Activated T-cell treated with anti-CD3 and anti-CD28 coated beads, Interleukin-2, amount 50 U/mL, for 72 hours (primary cell): ENCODE measurements around the gene JPH4. TPM values are rescaled to one million over a fixed set of nuclear protein-coding genes. Genes with fewer than 3 reads are reported as not detected.

Experiments used
- ATAC-seq, 2 donors: fragments of 150-1000 bp; cut with Tn5 transposase; replicated peaks in 1 of 2; 2 replicates each; pipeline ENCODE4 v1.10.0; 2021; ENCODE audit warnings: moderate library complexity in 2 of 2, mild to moderate bottlenecking in 1 of 2
- DNase-seq, 2 donors: peaks; one replicate each; pipeline ENCODE4 v3.0.0; 2021 to 2022; ENCODE audit warnings: mixed read lengths in 1 of 2
- H3K27ac Mint-ChIP-seq: one replicate; pipeline ENCODE4 v1.8.0; 2022; ENCODE audit warnings: mild to moderate bottlenecking, moderate library complexity, mixed read lengths
- H3K27me3 Mint-ChIP-seq: one replicate; pipeline ENCODE4 v1.8.0; 2022; ENCODE audit warnings: low read depth, mixed read lengths
- H3K36me3 Mint-ChIP-seq, 2 donors: one replicate each; pipeline ENCODE4 v1.8.0; 2022; ENCODE audit warnings: mixed read lengths in 2 of 2, mild to moderate bottlenecking in 1 of 2; ENCODE audit not compliant: insufficient read depth in 2 of 2
- H3K4me1 Mint-ChIP-seq: one replicate; pipeline ENCODE4 v1.8.0; 2022; ENCODE audit warnings: low read depth, mixed read lengths
- H3K4me3 Mint-ChIP-seq, 2 donors: one replicate each; pipeline ENCODE4 v1.8.0; 2022; ENCODE audit warnings: mild to moderate bottlenecking in 2 of 2, mixed read lengths in 2 of 2, moderate library complexity in 2 of 2
- H3K9me3 Mint-ChIP-seq, 2 donors: one replicate each; pipeline ENCODE4 v1.8.0; 2022; ENCODE audit warnings: mixed read lengths in 2 of 2
- total RNA-seq, 2 donors: library from RNA; stranded (reverse); gene quantifications; one replicate each; pipeline ENCODE4 v1.2.3, GENCODE V29; 2022

Gene JPH4
- total RNA-seq, 2 donors from 2014 or later: 1.2 to 1.5 TPM

DNA sequence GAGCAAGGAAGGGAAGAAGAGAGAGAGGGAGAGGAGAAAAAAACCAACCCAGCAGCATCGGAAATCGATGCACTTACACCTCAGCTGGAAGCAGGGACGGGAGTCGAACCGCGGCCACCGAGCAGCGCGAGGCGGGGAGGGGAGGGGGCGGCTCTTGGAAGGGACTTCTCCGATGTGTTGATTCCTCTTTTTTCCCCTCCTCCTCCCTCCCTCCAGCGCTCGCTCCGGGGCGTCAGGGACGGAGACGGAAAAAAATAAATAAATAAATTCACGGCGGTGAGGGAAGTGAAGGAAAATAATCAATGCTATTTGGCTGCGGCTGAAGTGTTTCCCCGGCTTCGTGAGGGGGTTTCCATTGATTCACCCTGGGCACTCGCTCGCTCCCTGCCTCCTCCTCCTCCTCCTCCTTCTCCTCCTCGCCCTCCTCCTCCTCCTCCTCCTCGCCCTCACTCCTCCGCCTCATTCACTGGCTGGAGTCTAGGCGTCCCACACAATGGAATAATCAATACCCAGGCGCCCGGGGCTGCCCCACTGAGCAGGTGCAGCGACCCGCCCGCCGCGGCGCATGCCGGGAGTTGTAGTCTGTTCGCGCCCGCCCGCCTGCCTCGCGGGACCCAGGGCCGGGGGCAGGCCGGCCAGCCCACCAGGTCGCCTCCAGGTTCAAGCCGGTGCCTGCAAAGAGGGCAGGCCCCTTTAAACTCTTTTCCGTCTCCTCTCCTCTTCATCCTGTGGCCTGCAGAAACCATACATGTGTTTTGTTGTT is 27.1 kb downstream of the JPH4 start, which contains the start of gene ZFHX2:
Gene ZFHX2, minus strand, starts transcription at position 500 of the 763 bp plus-strand sequence. CDS start 16,440 bp downstream, outside the sequence.
- Mint-ChIP-seq H3K36me3 (peaks cover 0 to 1% of the 10 kb centered on the region in 2 donors), H3K4me1 (peaks cover 15% of the 10 kb centered on the region), H3K27me3 (no peaks in the 10 kb centered on the region), H3K9me3 (no peaks in the 10 kb centered on the region), H3K4me3 (no peak within 1 kb of the TSS), H3K27ac (peak within 1 kb of the TSS; percentile 92)
- ATAC-seq (peak; percentile 75 to 78), DNase-seq (peak; percentile 80 to 84)

DNA sequence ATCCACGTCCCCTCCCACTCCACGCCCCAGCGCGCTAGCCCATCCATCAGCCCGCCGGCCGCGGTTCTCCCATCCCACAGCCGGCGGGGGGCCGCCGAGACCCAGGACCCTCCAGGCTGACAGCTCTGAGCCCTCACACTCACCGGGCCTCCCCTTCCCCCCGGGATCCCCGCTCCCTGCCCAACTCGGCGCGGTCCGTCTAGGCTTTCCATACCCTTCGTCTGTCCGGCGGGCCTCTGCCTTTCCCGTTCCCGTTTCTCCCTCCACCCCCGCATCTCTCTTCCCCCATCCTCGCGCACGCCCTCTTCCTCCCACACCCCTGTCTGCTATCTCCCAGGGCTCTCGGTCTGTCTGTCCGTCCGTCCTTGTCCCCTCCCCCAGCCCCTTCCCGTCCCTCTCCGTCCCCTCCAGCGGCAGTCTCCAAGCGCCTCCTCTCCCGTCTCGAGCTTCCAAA is 27.8 kb downstream of the JPH4 start:
- Mint-ChIP-seq H3K9me3 (no peaks in the 10 kb centered on the region), H3K4me1 (peaks cover 12% of the 10 kb centered on the region), H3K4me3 (no peak overlapping the region), H3K36me3 (peaks cover 0 to 1% of the 10 kb centered on the region in 2 donors), H3K27ac (no peak overlapping the region), H3K27me3 (no peaks in the 10 kb centered on the region)
- peak in 1 of 2 donors; percentile 0 for ATAC-seq
- no peak for DNase-seq

DNA sequence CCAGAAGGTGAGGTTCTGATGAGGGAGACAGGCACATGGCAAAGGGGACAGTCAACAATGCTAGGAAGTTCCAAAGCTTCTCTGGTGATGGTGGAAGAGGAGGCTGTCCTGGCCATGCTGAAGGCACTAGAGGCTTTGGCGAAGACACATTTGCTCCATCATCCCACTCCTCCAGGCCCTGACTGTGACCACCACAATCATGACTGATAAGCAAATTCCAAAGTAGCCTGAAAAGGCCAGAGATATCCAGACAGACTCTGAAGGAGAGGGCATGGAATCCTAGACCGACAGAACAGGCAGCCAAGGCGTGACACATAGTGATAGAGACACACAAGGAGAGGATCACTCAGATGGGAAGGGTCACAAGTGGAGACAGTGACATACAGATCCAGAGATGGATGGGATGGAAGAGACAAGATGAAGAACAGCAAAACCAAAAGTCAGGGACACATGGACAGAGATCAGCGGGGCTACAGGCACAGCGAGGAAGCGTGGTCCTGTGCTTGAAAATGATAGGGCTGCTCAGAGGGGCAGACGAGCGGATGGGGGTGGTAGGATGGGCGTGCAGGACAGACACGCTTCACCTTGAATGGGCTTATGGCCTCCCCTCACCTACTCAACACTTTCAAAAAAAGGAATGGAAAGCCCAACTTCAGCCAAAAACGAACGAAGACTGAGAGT is 28.3 kb downstream of the JPH4 start:
- H3K36me3 Mint-ChIP-seq: peaks cover 0 to 1% of the 10 kb centered on the region in 2 donors
- no peaks in the 10 kb centered on the region for H3K27me3 Mint-ChIP-seq
- no peak overlapping the region for H3K4me3 Mint-ChIP-seq
- peaks cover 9% of the 10 kb centered on the region for H3K4me1 Mint-ChIP-seq
- H3K9me3 Mint-ChIP-seq: no peaks in the 10 kb centered on the region
- H3K27ac Mint-ChIP-seq: no peak overlapping the region
- DNase-seq (no peak), ATAC-seq (no peak)

GRCh38 chr14:23548351-23549318 is 30.0 kb downstream of the JPH4 start:
- peaks cover 7% of the 10 kb centered on the region for H3K4me1 Mint-ChIP-seq
- H3K27me3 Mint-ChIP-seq: no peaks in the 10 kb centered on the region
- peaks cover 0 to 1% of the 10 kb centered on the region in 2 donors for H3K36me3 Mint-ChIP-seq

DNA sequence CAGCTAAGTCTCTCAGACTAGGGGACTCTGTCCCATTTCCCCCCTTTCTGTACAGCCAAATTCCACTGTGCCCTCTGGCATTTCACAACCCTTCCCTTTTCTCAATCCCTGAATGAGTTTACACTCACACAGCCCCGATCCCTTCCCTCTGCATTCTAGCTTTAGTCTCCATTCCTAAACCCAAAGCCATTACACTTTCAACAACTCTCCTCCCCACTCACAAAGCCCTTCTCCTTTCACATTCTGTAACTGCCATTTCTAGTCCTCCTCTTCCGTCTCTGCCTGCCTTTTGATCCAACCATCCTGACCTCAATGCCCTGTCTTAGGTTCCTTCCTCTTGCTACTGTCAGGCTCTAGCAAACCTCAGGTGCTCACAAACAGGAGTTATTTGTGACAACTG is 30.7 kb downstream of the JPH4 start:
- H3K36me3 Mint-ChIP-seq: peaks cover 0 to 1% of the 10 kb centered on the region in 2 donors
- no peak overlapping the region for H3K4me3 Mint-ChIP-seq
- no peaks in the 10 kb centered on the region for H3K9me3 Mint-ChIP-seq
- no peak for DNase-seq
- H3K4me1 Mint-ChIP-seq: peaks cover 7% of the 10 kb centered on the region
- ATAC-seq: no peak
- H3K27ac Mint-ChIP-seq: no peak overlapping the region
- no peaks in the 10 kb centered on the region for H3K27me3 Mint-ChIP-seq

More at GRCh38 chr14:23548351-23549318, 30.0 kb downstream of the JPH4 start:
- H3K9me3 Mint-ChIP-seq: no peaks in the 10 kb centered on the region
- DNase-seq (no peak), ATAC-seq (no peak)
- no peak overlapping the region for H3K4me3 Mint-ChIP-seq
- H3K27ac Mint-ChIP-seq: no peak overlapping the region

DNA sequence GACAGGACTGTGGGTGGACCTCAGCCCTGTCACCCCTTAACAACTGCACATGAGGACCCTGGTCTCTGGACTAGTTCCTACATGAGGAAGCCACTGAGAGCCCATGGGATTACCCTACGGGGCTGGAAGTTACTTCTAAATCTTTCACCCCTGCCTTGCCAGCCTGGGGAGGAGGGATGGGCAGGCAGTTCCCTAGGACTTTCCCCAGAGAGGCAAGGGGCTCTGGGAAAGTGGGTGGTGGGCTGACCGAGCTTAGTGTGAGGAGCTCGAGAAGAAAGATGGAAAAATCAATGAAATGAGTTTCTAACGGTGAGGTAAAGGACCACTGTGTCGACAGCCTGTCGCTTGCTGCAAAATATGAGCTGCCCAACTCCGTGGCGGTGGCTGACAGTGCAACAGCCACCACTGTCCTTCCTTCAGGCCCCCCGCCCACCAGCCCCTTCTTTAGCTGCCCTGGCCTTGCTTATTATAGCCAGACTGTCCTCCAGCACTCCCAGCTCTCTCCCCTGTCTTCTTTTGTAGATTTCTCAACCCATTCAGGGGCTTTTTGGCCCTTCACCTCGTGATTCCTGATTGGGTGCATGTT is 32.0 kb downstream of the JPH4 start:
- no peak for ATAC-seq

GRCh38 chr14:23545740-23546365 is 32.7 kb downstream of the JPH4 start:
- no peaks in the 10 kb centered on the region for H3K27me3 Mint-ChIP-seq
- DNase-seq (no peak), ATAC-seq (no peak)
- H3K4me3 Mint-ChIP-seq: no peak overlapping the region
- no peak overlapping the region for H3K27ac Mint-ChIP-seq
- H3K9me3 Mint-ChIP-seq: no peaks in the 10 kb centered on the region
- H3K36me3 Mint-ChIP-seq: no peaks in the 10 kb centered on the region
- no peaks in the 10 kb centered on the region for H3K4me1 Mint-ChIP-seq

More for the DNA sequence above, 32.0 kb downstream of the JPH4 start:
- Mint-ChIP-seq H3K36me3 (no peaks in the 10 kb centered on the region), H3K4me1 (no peaks in the 10 kb centered on the region), H3K9me3 (no peaks in the 10 kb centered on the region), H3K27ac (no peak overlapping the region), H3K27me3 (no peaks in the 10 kb centered on the region), H3K4me3 (no peak overlapping the region)
- DNase-seq: no peak

GRCh38 chr14:23544511-23545447 is 33.8 kb downstream of the JPH4 start:
- Mint-ChIP-seq H3K9me3 (no peaks in the 10 kb centered on the region), H3K36me3 (no peaks in the 10 kb centered on the region), H3K4me3 (no peak overlapping the region), H3K4me1 (no peaks in the 10 kb centered on the region), H3K27ac (no peak overlapping the region), H3K27me3 (no peaks in the 10 kb centered on the region)
- DNase-seq (no peak), ATAC-seq (no peak)

DNA sequence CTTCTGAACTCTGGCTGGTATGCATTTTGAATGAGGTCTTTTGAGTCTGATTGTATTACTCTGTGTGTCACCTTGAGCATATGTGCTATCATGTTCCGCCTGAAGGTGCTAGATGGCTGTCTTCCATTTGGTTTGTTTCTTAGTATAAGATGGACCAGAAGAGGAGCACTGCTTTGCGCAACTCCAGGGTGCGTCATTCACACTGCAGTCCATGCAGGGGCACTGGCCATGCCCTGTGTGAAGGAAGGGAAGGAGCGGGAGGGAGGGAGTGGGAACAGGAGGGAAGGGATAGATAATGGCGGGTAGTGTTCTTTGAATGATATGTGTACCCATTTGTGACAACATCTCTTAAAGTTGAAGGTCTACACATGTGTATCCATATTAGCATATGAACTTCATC is 35.2 kb downstream of the JPH4 start:
- Mint-ChIP-seq H3K9me3 (no peaks in the 10 kb centered on the region), H3K4me3 (no peak overlapping the region)
- ATAC-seq: no peak

GRCh38 chr14:23542261-23542660 is 36.3 kb downstream of the JPH4 start:
- ATAC-seq: no peak

More for the DNA sequence above, 35.2 kb downstream of the JPH4 start:
- no peaks in the 10 kb centered on the region for H3K4me1 Mint-ChIP-seq
- no peak overlapping the region for H3K27ac Mint-ChIP-seq
- H3K27me3 Mint-ChIP-seq: no peaks in the 10 kb centered on the region
- DNase-seq: no peak
- no peaks in the 10 kb centered on the region for H3K36me3 Mint-ChIP-seq

DNA sequence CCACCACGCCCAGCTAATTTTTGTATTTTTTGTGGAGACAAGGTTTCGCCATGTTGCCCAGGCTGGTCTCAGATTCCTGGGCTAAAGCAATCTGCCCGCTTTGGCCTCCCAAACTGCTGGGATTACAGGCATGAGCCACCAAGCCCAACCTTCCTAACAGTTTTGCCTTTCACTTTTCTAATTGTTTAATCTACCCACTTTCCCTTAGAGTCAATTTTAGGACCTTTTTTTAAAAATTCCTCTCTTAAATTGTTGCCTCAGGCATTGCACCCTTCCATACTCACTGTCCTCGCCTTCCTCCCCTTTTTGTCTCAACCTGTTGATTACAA is 38.5 kb downstream of the JPH4 start:
- no peak for DNase-seq
- Mint-ChIP-seq H3K4me3 (no peak overlapping the region), H3K9me3 (no peaks in the 10 kb centered on the region), H3K27ac (no peak overlapping the region), H3K27me3 (no peaks in the 10 kb centered on the region), H3K4me1 (no peaks in the 10 kb centered on the region), H3K36me3 (no peaks in the 10 kb centered on the region)
- ATAC-seq: no peak

More at GRCh38 chr14:23542261-23542660, 36.3 kb downstream of the JPH4 start:
- DNase-seq: no peak
- H3K9me3 Mint-ChIP-seq: no peaks in the 10 kb centered on the region
- H3K36me3 Mint-ChIP-seq: no peaks in the 10 kb centered on the region
- no peaks in the 10 kb centered on the region for H3K4me1 Mint-ChIP-seq
- no peak overlapping the region for H3K27ac Mint-ChIP-seq
- H3K27me3 Mint-ChIP-seq: no peaks in the 10 kb centered on the region
- no peak overlapping the region for H3K4me3 Mint-ChIP-seq
